CD4-positive, alpha-beta T cell treated with Interferon alpha-2 for 1 hour (primary cell): Measurements from ENCODE around the gene SLC22A17.
"Not testable (repeated sequence)": the region's sequence is repeated elsewhere in the genome, so short reads cannot be mapped to it uniquely, and the experiment has no call there.

ENCODE experiments used
- DNase-seq, 2 donors: peaks; one replicate each; pipeline ENCODE4 v3.0.0-alpha.2; 2020 to 2022

Gene SLC22A17

GRCh38 chr14:23352506-23353432 is at the start of gene SLC22A17:
SLC22A17 (minus strand) TSS chr14:23352887.
- peak; percentile 66 to 69 for DNase-seq

GRCh38 chr14:23401291-23401690 is 48.6 kb upstream of the SLC22A17 start:
- DNase-seq, result no peak

- DNase-seq, result not testable (repeated sequence)
Measured at GRCh38 chr14:23400496-23401149, 47.9 kb upstream of the SLC22A17 start.

- DNase-seq, result no peak
Measured at GRCh38 chr14:23399591-23399990, 46.9 kb upstream of the SLC22A17 start.

- no peak for DNase-seq
Measured at GRCh38 chr14:23399136-23399535, 46.4 kb upstream of the SLC22A17 start.

- no peak for DNase-seq
Measured at GRCh38 chr14:23398348-23398747, 45.7 kb upstream of the SLC22A17 start.

- DNase-seq, result no peak
Measured at GRCh38 chr14:23396781-23397407, 44.2 kb upstream of the SLC22A17 start.

- DNase-seq, result no peak
Measured at GRCh38 chr14:23396126-23396525, 43.4 kb upstream of the SLC22A17 start.

GRCh38 chr14:23392613-23393012 is 39.9 kb upstream of the SLC22A17 start:
- no peak for DNase-seq

- DNase-seq, result not testable (repeated sequence)
Measured at GRCh38 chr14:23389871-23390270, 37.2 kb upstream of the SLC22A17 start.

- DNase-seq, result no peak
Measured at GRCh38 chr14:23389396-23389795, 36.7 kb upstream of the SLC22A17 start.

- no peak for DNase-seq
Measured at GRCh38 chr14:23388996-23389395, 36.3 kb upstream of the SLC22A17 start.

GRCh38 chr14:23387916-23388882 is 35.5 kb upstream of the SLC22A17 start:
- DNase-seq, result no peak

- no peak for DNase-seq
Measured at GRCh38 chr14:23386999-23387398, 34.3 kb upstream of the SLC22A17 start.

GRCh38 chr14:23386266-23386657 is 33.6 kb upstream of the SLC22A17 start:
- not testable (repeated sequence) for DNase-seq

- no peak for DNase-seq
Measured at GRCh38 chr14:23385642-23386265, 33.1 kb upstream of the SLC22A17 start.

- no peak for DNase-seq
Measured at GRCh38 chr14:23385244-23385641, 32.6 kb upstream of the SLC22A17 start.

GRCh38 chr14:23384364-23385080 is 31.8 kb upstream of the SLC22A17 start:
- DNase-seq, result no peak

- no peak for DNase-seq
Measured at GRCh38 chr14:23382731-23383440, 30.2 kb upstream of the SLC22A17 start.

- no peak for DNase-seq
Measured at GRCh38 chr14:23382276-23382675, 29.6 kb upstream of the SLC22A17 start.

- DNase-seq, result no peak
Measured at GRCh38 chr14:23381871-23382270, 29.2 kb upstream of the SLC22A17 start.
